AG09309 (cell line): ENCODE measurements around the gene ETNPPL.

ENCODE experiments used
- DNase-seq: peaks from one replicate; pipeline ENCODE4 v3.0.0-alpha.2; 2010; ENCODE audit warnings: low read depth
- H3K4me3 ChIP-seq: 2 replicates; pipeline ENCODE4 v1.5.1; 2011; ENCODE audit warnings: mild to moderate bottlenecking, low read depth, low read length, moderate library complexity; ENCODE audit not compliant: control insufficient read depth
- CTCF ChIP-seq: IDR thresholded peaks from 2 replicates; pipeline ENCODE4 v1.5.1; 2011; ENCODE audit warnings: mild to moderate bottlenecking, low read depth, low read length, inconsistent platforms; ENCODE audit not compliant: insufficient read depth, control insufficient read depth; ENCODE audit errors: missing control alignments

The ETNPPL gene

GRCh38 chr4:108746511-108746910, 16.3 kb downstream of the ETNPPL start:
- no peak overlapping the region for H3K4me3 ChIP-seq
- TF ChIP-seq CTCF: no peak
- no peak for DNase-seq

- H3K4me3 ChIP-seq: no peak overlapping the region
- no peak for TF ChIP-seq CTCF
- no peak for DNase-seq
Measured at GRCh38 chr4:108744307-108744706, 18.5 kb downstream of the ETNPPL start.

- no peak for TF ChIP-seq CTCF
- no peak overlapping the region for H3K4me3 ChIP-seq
Measured at GRCh38 chr4:108742451-108743420, 20.1 kb downstream of the ETNPPL start.

GRCh38 chr4:108738003-108738706, 24.7 kb downstream of the ETNPPL start:
- no peak for DNase-seq
- TF ChIP-seq CTCF: no peak
- H3K4me3 ChIP-seq: no peak overlapping the region

More at GRCh38 chr4:108742451-108743420, 20.1 kb downstream of the ETNPPL start:
- no peak for DNase-seq

- DNase-seq: no peak
- H3K4me3 ChIP-seq: no peak overlapping the region
- TF ChIP-seq CTCF: no peak
Measured at GRCh38 chr4:108731006-108731405, 31.8 kb downstream of the ETNPPL start.

GRCh38 chr4:108730579-108730978, 32.3 kb downstream of the ETNPPL start:
- no peak overlapping the region for H3K4me3 ChIP-seq
- no peak for TF ChIP-seq CTCF
- DNase-seq: no peak
